HG03575 (cell line): ENCODE data around the gene TBXAS1.
A peak's percentile ranks its signal among the peaks of the same experiment; 100 is the strongest.
"Not testable (repeated sequence)": the region's sequence is repeated elsewhere in the genome, so short reads cannot be mapped to it uniquely, and the experiment has no call there.

Source experiments
- ATAC-seq: cut with Tn5 transposase; IDR thresholded peaks from one replicate; pipeline ENCODE4 v1.9.1; 2021; ENCODE audit not compliant: unreplicated experiment, insufficient number of reproducible peaks, low FRiP score; ENCODE audit errors: extremely low read depth

Gene TBXAS1

GRCh38 chr7:139823959-139824521, 5.0 kb upstream of the TBXAS1 start:
- ATAC-seq = no peak

GRCh38 chr7:139825666-139826290, 3.3 kb upstream of the TBXAS1 start:
- ATAC-seq = no peak

GRCh38 chr7:139827042-139827441, 2.0 kb upstream of the TBXAS1 start:
- no peak for ATAC-seq

- no peak for ATAC-seq
These were observed 618 bp upstream of the TBXAS1 start for GRCh38 chr7:139828446-139828845.

GRCh38 chr7:139829775-139830117, 682 bp downstream of the TBXAS1 start:
- ATAC-seq = no peak

- ATAC-seq = no peak
These were observed 1.2 kb downstream of the TBXAS1 start for GRCh38 chr7:139830292-139830691.

- peak; percentile 31 for ATAC-seq
These were observed 1.9 kb downstream of the TBXAS1 start for GRCh38 chr7:139830782-139831501.

- ATAC-seq = not testable (repeated sequence)
These were observed 6.8 kb downstream of the TBXAS1 start for GRCh38 chr7:139835848-139836247.

GRCh38 chr7:139837291-139837690, 8.2 kb downstream of the TBXAS1 start:
- ATAC-seq = not testable (repeated sequence)

- no peak for ATAC-seq
These were observed 9.2 kb downstream of the TBXAS1 start for GRCh38 chr7:139838276-139838675.

GRCh38 chr7:139838876-139839275, 9.8 kb downstream of the TBXAS1 start:
- ATAC-seq = no peak

GRCh38 chr7:139840776-139841175, 11.7 kb downstream of the TBXAS1 start:
- ATAC-seq = no peak

GRCh38 chr7:139842401-139843210, 13.5 kb downstream of the TBXAS1 start:
- no peak for ATAC-seq

- not testable (repeated sequence) for ATAC-seq
These were observed 14.1 kb downstream of the TBXAS1 start for GRCh38 chr7:139843211-139843537.

- ATAC-seq = no peak
These were observed 15.8 kb downstream of the TBXAS1 start for GRCh38 chr7:139844779-139845442.

GRCh38 chr7:139845443-139845805, 16.4 kb downstream of the TBXAS1 start:
- ATAC-seq = no peak

GRCh38 chr7:139846297-139846696, 17.2 kb downstream of the TBXAS1 start:
- ATAC-seq = no peak

GRCh38 chr7:139848274-139848673, 19.2 kb downstream of the TBXAS1 start:
- no peak for ATAC-seq

- ATAC-seq = no peak
These were observed 21.8 kb downstream of the TBXAS1 start for GRCh38 chr7:139850906-139851305.
